ENCODE data around the gene IGLL1. TPM values are rescaled to one million over a fixed set of nuclear protein-coding genes. Genes with fewer than 3 reads are reported as not detected.

IGLL1 gene
- total RNA-seq, 1 experiment from 2014 or later = not detected

- intact Hi-C loops (cut with micrococcal nuclease; ENCODE audit: unreplicated experiment) = no loop called here
- no peaks in the 10 kb centered on the region for H3K27me3 ChIP-seq (replicated peaks; ENCODE audit: control insufficient read depth, insufficient read depth, low read length)
- no TSS peak for BruUV-seq (replicated peaks)
- H3K27me3 Mint-ChIP-seq (ENCODE audit: insufficient read depth, unreplicated experiment) = no peaks in the 10 kb centered on the region
- DNase-seq = no peak
- no peaks in the 10 kb centered on the region for H3K4me1 ChIP-seq
- no peaks in the 10 kb centered on the region for H3K36me3 ChIP-seq (ENCODE audit: control insufficient read depth, insufficient read depth, low read length)
- H3K36me3 Mint-ChIP-seq (ENCODE audit: insufficient read depth, unreplicated experiment) = no peaks in the 10 kb centered on the region
- no peak overlapping the region for H3K4me3 ChIP-seq (ENCODE audit: low read depth, low read length)
- no peak overlapping the region for H3K4me3 Mint-ChIP-seq (ENCODE audit: unreplicated experiment)
- H3K9me3 Mint-ChIP-seq (ENCODE audit: unreplicated experiment) = no peaks in the 10 kb centered on the region
- ChIA-PET CTCF (no interaction called here), POLR2A (no interaction called here)
- no peak overlapping the region for H3K27ac Mint-ChIP-seq (ENCODE audit: unreplicated experiment)
- H3K4me1 Mint-ChIP-seq (ENCODE audit: low read depth, unreplicated experiment) = no peaks in the 10 kb centered on the region
- TF ChIP-seq, protein P1, sequence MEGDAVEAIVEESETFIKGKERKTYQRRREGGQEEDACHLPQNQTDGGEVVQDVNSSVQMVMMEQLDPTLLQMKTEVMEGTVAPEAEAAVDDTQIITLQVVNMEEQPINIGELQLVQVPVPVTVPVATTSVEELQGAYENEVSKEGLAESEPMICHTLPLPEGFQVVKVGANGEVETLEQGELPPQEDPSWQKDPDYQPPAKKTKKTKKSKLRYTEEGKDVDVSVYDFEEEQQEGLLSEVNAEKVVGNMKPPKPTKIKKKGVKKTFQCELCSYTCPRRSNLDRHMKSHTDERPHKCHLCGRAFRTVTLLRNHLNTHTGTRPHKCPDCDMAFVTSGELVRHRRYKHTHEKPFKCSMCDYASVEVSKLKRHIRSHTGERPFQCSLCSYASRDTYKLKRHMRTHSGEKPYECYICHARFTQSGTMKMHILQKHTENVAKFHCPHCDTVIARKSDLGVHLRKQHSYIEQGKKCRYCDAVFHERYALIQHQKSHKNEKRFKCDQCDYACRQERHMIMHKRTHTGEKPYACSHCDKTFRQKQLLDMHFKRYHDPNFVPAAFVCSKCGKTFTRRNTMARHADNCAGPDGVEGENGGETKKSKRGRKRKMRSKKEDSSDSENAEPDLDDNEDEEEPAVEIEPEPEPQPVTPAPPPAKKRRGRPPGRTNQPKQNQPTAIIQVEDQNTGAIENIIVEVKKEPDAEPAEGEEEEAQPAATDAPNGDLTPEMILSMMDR (IDR thresholded peaks at IDR 0.05; ENCODE audit: insufficient read depth in 1 of 2, low read depth in 1 of 2, low read length in 1 of 2, severe bottlenecking in 1 of 2, unreplicated experiment in 1 of 2) = no peak
- H3K9me3 ChIP-seq = peaks cover 8% of the 10 kb centered on the region
Measured at GRCh38 chr22:23552573-23552972, 27.5 kb downstream of the IGLL1 start.

- Histone ChIP-seq H3K9me3 (peaks cover 9% of the 10 kb centered on the region), H3K36me3 (ENCODE audit: control insufficient read depth, insufficient read depth, low read length) (no peaks in the 10 kb centered on the region), H3K4me3 (ENCODE audit: low read depth, low read length) (no peak overlapping the region), H3K27me3 (replicated peaks; ENCODE audit: control insufficient read depth, insufficient read depth, low read length) (no peaks in the 10 kb centered on the region), H3K4me1 (no peaks in the 10 kb centered on the region)
- CTCF ChIA-PET = no interaction called here
- Mint-ChIP-seq H3K4me3 (ENCODE audit: unreplicated experiment) (no peak overlapping the region), H3K36me3 (ENCODE audit: insufficient read depth, unreplicated experiment) (no peaks in the 10 kb centered on the region), H3K27me3 (ENCODE audit: insufficient read depth, unreplicated experiment) (no peaks in the 10 kb centered on the region), H3K9me3 (ENCODE audit: unreplicated experiment) (no peaks in the 10 kb centered on the region), H3K27ac (ENCODE audit: unreplicated experiment) (no peak overlapping the region), H3K4me1 (ENCODE audit: low read depth, unreplicated experiment) (no peaks in the 10 kb centered on the region)
- TF ChIP-seq, protein P1 (IDR thresholded peaks at IDR 0.05; ENCODE audit: insufficient read depth in 1 of 2, low read depth in 1 of 2, low read length in 1 of 2, severe bottlenecking in 1 of 2, unreplicated experiment in 1 of 2) = no peak
- POLR2A ChIA-PET = no interaction called here
- intact Hi-C loops (cut with micrococcal nuclease; ENCODE audit: unreplicated experiment) = no loop called here
- BruUV-seq (replicated peaks) = no TSS peak
- no peak for DNase-seq
Measured at GRCh38 chr22:23551385-23551784, 28.7 kb downstream of the IGLL1 start.

- Mint-ChIP-seq H3K4me3 (ENCODE audit: unreplicated experiment) (no peak overlapping the region), H3K4me1 (ENCODE audit: low read depth, unreplicated experiment) (no peaks in the 10 kb centered on the region), H3K27ac (ENCODE audit: unreplicated experiment) (no peak overlapping the region), H3K27me3 (ENCODE audit: insufficient read depth, unreplicated experiment) (no peaks in the 10 kb centered on the region), H3K36me3 (ENCODE audit: insufficient read depth, unreplicated experiment) (no peaks in the 10 kb centered on the region), H3K9me3 (ENCODE audit: unreplicated experiment) (no peaks in the 10 kb centered on the region)
- no peak for DNase-seq
- POLR2A ChIA-PET = no interaction called here
- BruUV-seq (replicated peaks) = no TSS peak
- H3K4me1 ChIP-seq = no peaks in the 10 kb centered on the region
- CTCF ChIA-PET = no interaction called here
- intact Hi-C loops (cut with micrococcal nuclease; ENCODE audit: unreplicated experiment) = no loop called here
- H3K9me3 ChIP-seq = peaks cover 9% of the 10 kb centered on the region
- TF ChIP-seq, protein P1 (IDR thresholded peaks at IDR 0.05; ENCODE audit: insufficient read depth in 1 of 2, low read depth in 1 of 2, low read length in 1 of 2, severe bottlenecking in 1 of 2, unreplicated experiment in 1 of 2) = no peak
- H3K4me3 ChIP-seq (ENCODE audit: low read depth, low read length) = no peak overlapping the region
- H3K36me3 ChIP-seq (ENCODE audit: control insufficient read depth, insufficient read depth, low read length) = no peaks in the 10 kb centered on the region
- no peaks in the 10 kb centered on the region for H3K27me3 ChIP-seq (replicated peaks; ENCODE audit: control insufficient read depth, insufficient read depth, low read length)
Measured at GRCh38 chr22:23550049-23550650, 29.9 kb downstream of the IGLL1 start.

All from Caco-2 (cell line).